ENCODE results near the gene PLOD2. TPM values are rescaled to one million over a fixed set of nuclear protein-coding genes. Genes with fewer than 3 reads are reported as not detected.

PLOD2 gene
- total RNA-seq, 1 donor = 393 TPM

DNA sequence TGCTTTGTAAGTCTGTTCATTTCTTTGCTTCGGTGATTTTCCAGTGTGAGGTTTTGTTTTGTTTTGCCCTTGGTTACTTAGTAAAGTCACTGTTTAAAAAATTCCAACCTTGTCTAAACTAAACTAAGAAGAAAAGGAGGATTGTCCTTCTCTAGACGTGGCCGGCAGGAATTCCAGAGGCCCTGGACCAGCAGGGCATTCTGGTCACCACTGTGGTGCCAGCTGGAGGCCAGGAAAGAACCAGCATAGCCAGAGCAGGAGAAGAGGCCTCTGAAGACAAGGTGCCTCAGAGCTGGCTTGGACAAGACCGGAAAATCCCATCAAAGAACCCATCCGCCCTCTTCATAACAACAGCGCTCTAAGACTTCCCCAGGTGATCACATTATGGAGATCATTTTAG, 8.2 kb downstream of the PLOD2 start:
- DNase-seq (ENCODE audit: low read depth) = no peak
- TF ChIP-seq, protein P1, sequence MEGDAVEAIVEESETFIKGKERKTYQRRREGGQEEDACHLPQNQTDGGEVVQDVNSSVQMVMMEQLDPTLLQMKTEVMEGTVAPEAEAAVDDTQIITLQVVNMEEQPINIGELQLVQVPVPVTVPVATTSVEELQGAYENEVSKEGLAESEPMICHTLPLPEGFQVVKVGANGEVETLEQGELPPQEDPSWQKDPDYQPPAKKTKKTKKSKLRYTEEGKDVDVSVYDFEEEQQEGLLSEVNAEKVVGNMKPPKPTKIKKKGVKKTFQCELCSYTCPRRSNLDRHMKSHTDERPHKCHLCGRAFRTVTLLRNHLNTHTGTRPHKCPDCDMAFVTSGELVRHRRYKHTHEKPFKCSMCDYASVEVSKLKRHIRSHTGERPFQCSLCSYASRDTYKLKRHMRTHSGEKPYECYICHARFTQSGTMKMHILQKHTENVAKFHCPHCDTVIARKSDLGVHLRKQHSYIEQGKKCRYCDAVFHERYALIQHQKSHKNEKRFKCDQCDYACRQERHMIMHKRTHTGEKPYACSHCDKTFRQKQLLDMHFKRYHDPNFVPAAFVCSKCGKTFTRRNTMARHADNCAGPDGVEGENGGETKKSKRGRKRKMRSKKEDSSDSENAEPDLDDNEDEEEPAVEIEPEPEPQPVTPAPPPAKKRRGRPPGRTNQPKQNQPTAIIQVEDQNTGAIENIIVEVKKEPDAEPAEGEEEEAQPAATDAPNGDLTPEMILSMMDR (IDR thresholded peaks at IDR 0.05; ENCODE audit: insufficient read depth, low read depth, low read length) = no peak
- H3K4me3 ChIP-seq (ENCODE audit: low read depth, low read length) = no peak overlapping the region

DNA sequence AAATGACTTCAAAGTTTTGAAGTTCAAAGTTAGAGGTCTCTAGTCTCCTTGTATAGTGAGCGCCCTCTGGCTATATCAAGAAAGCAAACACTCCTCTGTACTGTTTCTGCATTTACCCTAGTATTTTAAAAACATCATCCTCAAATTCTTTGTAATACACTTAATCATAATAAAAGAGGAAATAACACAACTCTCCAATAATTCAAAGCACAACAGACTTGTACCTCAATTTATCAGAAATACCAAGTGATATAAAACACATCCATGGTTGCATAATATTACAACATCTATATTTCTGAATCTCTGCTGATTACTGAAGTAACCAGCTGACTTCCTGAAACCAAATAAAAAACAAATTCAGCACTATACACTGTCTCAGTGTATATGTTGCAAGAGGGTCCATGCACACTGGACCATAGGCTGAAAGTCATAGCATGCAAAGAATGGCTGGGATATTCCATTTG, 12.5 kb downstream of the PLOD2 start:
- TF ChIP-seq, protein P1 (IDR thresholded peaks at IDR 0.05; ENCODE audit: insufficient read depth, low read depth, low read length) = peak; percentile 41
- DNase-seq (ENCODE audit: low read depth) = peak; percentile 86
- no peak overlapping the region for H3K4me3 ChIP-seq (ENCODE audit: low read depth, low read length)

DNA sequence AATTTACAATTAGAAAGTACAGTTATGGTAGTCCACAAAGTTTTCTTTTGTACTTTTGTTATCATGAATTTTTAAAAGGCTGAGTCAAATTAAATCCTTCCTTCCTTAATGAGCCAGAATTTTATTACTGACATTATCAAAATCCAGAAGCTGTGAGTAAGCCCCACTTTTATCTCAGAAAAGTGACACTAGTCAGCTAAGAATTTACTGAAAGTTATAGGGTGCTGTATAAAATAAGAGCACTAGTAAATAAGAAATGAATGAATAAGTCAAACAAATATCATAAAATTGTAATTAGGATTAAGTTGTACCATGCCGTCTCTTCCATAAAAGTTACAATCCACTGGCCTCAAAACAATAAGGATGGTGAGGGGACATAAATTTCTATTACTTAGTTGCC, 15.3 kb downstream of the PLOD2 start:
- no peak for DNase-seq (ENCODE audit: low read depth)
- TF ChIP-seq, protein P1 (IDR thresholded peaks at IDR 0.05; ENCODE audit: insufficient read depth, low read depth, low read length) = no peak
- no peak overlapping the region for H3K4me3 ChIP-seq (ENCODE audit: low read depth, low read length)

DNA sequence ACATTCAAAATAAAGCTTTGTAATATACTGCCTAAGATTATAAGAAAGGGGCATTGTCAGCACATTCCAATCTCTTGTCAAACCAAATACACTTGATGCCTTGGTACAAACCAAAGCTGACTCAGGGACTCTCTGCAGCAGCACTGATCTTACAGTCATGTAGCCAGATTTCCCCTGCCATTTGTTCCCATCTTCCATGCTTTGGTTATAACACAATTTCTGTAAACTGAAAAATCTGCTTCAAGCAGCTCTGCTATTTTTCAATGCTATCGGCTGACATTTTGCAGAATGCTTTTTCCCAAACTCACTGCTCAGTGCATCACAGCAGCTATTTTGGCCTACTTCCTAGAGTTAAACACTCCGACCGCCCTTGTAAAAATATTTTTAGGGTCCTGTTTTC, 18.2 kb downstream of the PLOD2 start:
- TF ChIP-seq, protein P1 (IDR thresholded peaks at IDR 0.05; ENCODE audit: insufficient read depth, low read depth, low read length) = no peak
- no peak overlapping the region for H3K4me3 ChIP-seq (ENCODE audit: low read depth, low read length)
- DNase-seq (ENCODE audit: low read depth) = peak; percentile 97

DNA sequence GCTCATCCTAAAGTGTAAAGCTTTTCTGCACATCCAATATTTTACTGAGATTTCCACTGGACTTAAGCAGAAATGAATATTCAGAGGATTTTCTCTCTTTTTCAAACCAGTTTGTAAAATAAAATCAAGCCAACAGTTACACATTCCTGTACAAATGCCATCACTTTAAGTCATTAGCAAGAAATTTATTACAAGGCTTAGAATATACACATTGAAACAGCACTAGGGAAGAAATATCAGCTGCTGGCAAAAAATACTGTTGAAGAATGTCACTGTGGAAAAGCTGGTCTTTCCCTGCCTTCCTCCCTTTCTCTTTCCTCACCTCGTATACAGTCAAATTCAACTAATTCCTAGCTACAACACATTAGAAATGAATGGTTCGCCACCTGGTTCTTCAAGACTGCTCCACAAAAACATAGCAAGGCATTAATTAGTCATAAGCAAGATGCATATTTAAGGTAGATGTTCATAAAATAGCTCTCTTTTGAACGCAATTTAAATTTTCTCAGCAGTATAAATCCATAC, 21.3 kb downstream of the PLOD2 start:
- TF ChIP-seq, protein P1 (IDR thresholded peaks at IDR 0.05; ENCODE audit: insufficient read depth, low read depth, low read length) = no peak
- no peak for DNase-seq (ENCODE audit: low read depth)
- H3K4me3 ChIP-seq (ENCODE audit: low read depth, low read length) = no peak overlapping the region

DNA sequence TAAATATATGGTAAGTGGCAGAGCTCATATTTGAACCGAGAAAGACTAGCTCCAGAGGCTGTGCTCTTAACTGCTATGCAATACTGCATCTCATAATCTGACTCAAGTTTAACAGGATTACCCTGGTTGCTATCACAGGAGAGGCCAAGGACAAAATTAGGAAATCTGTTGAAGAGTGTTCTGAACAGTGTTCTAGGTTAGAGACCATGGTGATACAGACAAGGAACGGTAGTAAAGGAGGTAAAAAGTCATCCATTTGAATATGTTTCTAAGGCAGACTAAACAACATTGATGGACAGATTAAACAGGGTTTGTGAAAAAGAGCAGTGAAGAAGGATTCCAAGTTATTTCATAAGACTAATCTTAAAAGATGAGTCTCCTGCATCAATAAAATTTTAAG, 22.1 kb downstream of the PLOD2 start:
- DNase-seq (ENCODE audit: low read depth) = peak; percentile 81
- H3K4me3 ChIP-seq (ENCODE audit: low read depth, low read length) = no peak overlapping the region
- TF ChIP-seq, protein P1 (IDR thresholded peaks at IDR 0.05; ENCODE audit: insufficient read depth, low read depth, low read length) = no peak

DNA sequence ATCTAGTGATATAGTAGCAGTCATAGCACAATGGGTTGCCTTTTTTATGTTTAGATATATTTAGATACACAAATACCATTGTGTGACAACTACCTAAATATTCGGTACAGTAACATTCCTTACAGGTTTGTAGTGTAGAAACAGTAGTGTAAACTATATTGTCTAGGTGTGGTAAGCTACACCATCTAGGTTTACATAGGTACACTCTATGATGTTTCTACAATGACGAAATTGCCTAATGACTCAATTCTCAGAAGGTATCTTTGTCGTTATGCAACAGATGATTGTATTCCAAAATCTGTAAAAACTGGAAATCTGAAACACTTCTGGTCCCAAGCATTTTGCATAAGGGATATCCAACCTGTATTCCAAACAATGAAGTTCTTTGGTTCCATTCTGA, 24.3 kb downstream of the PLOD2 start:
- TF ChIP-seq, protein P1 (IDR thresholded peaks at IDR 0.05; ENCODE audit: insufficient read depth, low read depth, low read length) = no peak
- no peak for DNase-seq (ENCODE audit: low read depth)
- no peak overlapping the region for H3K4me3 ChIP-seq (ENCODE audit: low read depth, low read length)
